MCF 10A (cell line): Measurements from ENCODE around the gene PARL. TPM values are rescaled to one million over a fixed set of nuclear protein-coding genes. Genes with fewer than 3 reads are reported as not detected.

Source experiments
- BruUV-seq: library from RNA; stranded (reverse); fragments of 400-500 nt; replicated peaks from 2 replicates; lab custom pipeline; 2021; lab: Mats Ljungman, UMichigan
- CTCF ChIA-PET: fragments of 300-600 bp; sonication (Branson Sonifier 250); formaldehyde crosslinking; extraction: SDS; loops from one replicate; lab custom pipeline; 2021; ENCODE audit warnings: antibody characterized with exemption, inconsistent platforms; lab: Yijun Ruan, JAX
- POLR2A ChIA-PET: fragments of 300-600, 350-650 bp; sonication (Branson Sonifier 250); formaldehyde crosslinking; extraction: SDS; loops from one replicate; lab custom pipeline; 2020; ENCODE audit warnings: antibody characterized with exemption, inconsistent platforms; lab: Yijun Ruan, JAX
- DNase-seq: peaks from one replicate; pipeline ENCODE4 v3.0.0-alpha.2; 2018; ENCODE audit not compliant: unreplicated experiment
- H3K27ac Mint-ChIP-seq: one replicate; pipeline ENCODE4 v1.8.0; 2022; ENCODE audit warnings: mild to moderate bottlenecking, low read depth, mixed read lengths; ENCODE audit not compliant: unreplicated experiment
- H3K27me3 Mint-ChIP-seq: one replicate; pipeline ENCODE4 v1.8.0; 2022; ENCODE audit warnings: mixed read lengths; ENCODE audit not compliant: insufficient read depth, unreplicated experiment
- H3K36me3 Mint-ChIP-seq: one replicate; pipeline ENCODE4 v1.8.0; 2022; ENCODE audit warnings: mild to moderate bottlenecking, moderate library complexity, mixed read lengths; ENCODE audit not compliant: insufficient read depth, unreplicated experiment
- H3K4me1 Mint-ChIP-seq: one replicate; pipeline ENCODE4 v1.8.0; 2022; ENCODE audit warnings: mixed read lengths; ENCODE audit not compliant: insufficient read depth, unreplicated experiment
- H3K4me3 Mint-ChIP-seq: one replicate; pipeline ENCODE4 v1.8.0; 2022; ENCODE audit warnings: mild to moderate bottlenecking, moderate library complexity, mixed read lengths; ENCODE audit not compliant: unreplicated experiment
- H3K9me3 Mint-ChIP-seq: one replicate; pipeline ENCODE4 v1.8.0; 2022; ENCODE audit warnings: mixed read lengths; ENCODE audit not compliant: unreplicated experiment
- intact Hi-C: fragments of 100-400 bp; cut with micrococcal nuclease; formaldehyde crosslinking; loops from 2 replicates; pipeline ENCODE4 v1.14.1; 2022
- total RNA-seq: library from RNA; stranded (reverse); gene quantifications from 2 replicates; pipeline ENCODE4 v1.2.3, GENCODE V29; 2022
- TF ChIP-seq, protein P1 (sequence below): fragments of 200-600 bp; IDR thresholded peaks from one replicate; pipeline ENCODE4 v1.8.0; 2022; ENCODE audit warnings: antibody characterized with exemption, mild to moderate bottlenecking; ENCODE audit not compliant: unreplicated experiment

Gene PARL
- total RNA-seq, 1 experiment from 2014 or later, result 88.0 TPM

DNA sequence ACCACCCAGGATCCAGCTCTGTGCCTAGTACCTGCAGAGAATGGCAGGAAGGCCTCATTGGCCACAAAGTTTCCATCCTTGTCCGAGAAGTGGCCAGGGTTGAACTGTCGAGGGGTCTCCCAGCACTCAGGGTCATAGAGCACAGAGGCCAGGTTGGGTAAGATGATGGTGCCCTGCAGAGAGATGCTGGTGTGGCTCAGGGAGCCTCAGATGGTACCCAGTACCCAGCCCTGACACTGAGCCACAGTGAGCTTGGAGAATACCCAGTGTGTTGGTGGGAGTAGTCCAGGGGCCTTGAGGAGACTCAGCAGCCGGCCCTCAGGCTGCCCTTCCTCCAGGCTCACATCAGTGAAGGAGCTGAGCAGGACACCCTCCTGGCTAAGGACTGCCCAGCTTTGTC is 11.5 kb upstream of the PARL start:
- ChIA-PET POLR2A (interaction anchor here (0.9 to 3.1 kb wide), 5 partner anchors 120 to 354 kb away, joined by 4 to 18 read pairs (median 5); partner anchors contain the start of genes ABCF3, EEF1AKMT4 and EIF2B5), CTCF (interaction anchor here (0.6 to 5.9 kb wide), 37 partner anchors 9 to 861 kb away, joined by 3 to 41 read pairs (median 5); partner anchors contain the start of genes ABCC5, EEF1AKMT4 and PARL)
- no peaks in the 10 kb centered on the region for H3K27me3 Mint-ChIP-seq
- H3K36me3 Mint-ChIP-seq, result no peaks in the 10 kb centered on the region
- intact Hi-C loops, result loop anchor here (2.0 to 5.0 kb wide), 2 partner anchors 221 to 646 kb away; no protein-coding TSS in a partner anchor
- H3K4me1 Mint-ChIP-seq, result no peaks in the 10 kb centered on the region
- BruUV-seq, result no TSS peak
- DNase-seq, result no peak
- no peaks in the 10 kb centered on the region for H3K9me3 Mint-ChIP-seq
- TF ChIP-seq, protein P1, sequence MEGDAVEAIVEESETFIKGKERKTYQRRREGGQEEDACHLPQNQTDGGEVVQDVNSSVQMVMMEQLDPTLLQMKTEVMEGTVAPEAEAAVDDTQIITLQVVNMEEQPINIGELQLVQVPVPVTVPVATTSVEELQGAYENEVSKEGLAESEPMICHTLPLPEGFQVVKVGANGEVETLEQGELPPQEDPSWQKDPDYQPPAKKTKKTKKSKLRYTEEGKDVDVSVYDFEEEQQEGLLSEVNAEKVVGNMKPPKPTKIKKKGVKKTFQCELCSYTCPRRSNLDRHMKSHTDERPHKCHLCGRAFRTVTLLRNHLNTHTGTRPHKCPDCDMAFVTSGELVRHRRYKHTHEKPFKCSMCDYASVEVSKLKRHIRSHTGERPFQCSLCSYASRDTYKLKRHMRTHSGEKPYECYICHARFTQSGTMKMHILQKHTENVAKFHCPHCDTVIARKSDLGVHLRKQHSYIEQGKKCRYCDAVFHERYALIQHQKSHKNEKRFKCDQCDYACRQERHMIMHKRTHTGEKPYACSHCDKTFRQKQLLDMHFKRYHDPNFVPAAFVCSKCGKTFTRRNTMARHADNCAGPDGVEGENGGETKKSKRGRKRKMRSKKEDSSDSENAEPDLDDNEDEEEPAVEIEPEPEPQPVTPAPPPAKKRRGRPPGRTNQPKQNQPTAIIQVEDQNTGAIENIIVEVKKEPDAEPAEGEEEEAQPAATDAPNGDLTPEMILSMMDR, result no peak
- no peak overlapping the region for H3K4me3 Mint-ChIP-seq
- H3K27ac Mint-ChIP-seq, result no peak overlapping the region

DNA sequence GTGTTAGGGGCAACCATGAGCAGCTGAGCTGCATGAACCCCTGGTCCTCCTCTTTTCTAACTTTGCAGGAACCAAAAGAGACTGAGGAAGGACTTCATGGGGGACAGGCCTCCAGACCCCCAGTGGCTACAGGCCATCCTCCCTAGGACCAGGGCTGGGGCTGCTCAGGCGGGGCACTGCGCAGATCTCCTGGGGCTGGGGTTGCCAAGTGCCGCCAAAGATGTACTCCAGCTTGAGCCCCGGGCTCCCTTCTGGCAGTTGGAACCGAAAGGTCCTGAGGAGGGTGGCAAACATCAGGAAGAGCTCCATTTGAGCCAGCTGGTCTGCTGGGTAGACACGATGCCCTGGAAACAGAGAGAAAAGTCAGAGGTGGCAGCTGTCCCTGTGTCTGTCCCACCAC is 11.1 kb upstream of the PARL start:
- H3K36me3 Mint-ChIP-seq, result no peaks in the 10 kb centered on the region
- intact Hi-C loops, result loop anchor here (1.0 to 5.0 kb wide), 6 partner anchors 221 to 647 kb away; partner anchors contain the start of genes ABCF3 and EIF2B5
- no TSS peak for BruUV-seq
- H3K4me3 Mint-ChIP-seq, result no peak overlapping the region
- H3K27me3 Mint-ChIP-seq, result no peaks in the 10 kb centered on the region
- no peaks in the 10 kb centered on the region for H3K4me1 Mint-ChIP-seq
- no peaks in the 10 kb centered on the region for H3K9me3 Mint-ChIP-seq
- CTCF ChIA-PET, result interaction anchor here (0.6 to 5.9 kb wide), 45 partner anchors 9 to 861 kb away, joined by 3 to 41 read pairs (median 4); partner anchors contain the start of genes ABCC5, DVL3 and PARL
- DNase-seq, result no peak
- POLR2A ChIA-PET, result interaction anchor here (0.7 to 3.1 kb wide), 7 partner anchors 11 to 354 kb away, joined by 3 to 18 read pairs (median 4); partner anchors contain the start of genes ABCF3, EEF1AKMT4, EIF2B5 and PARL
- no peak overlapping the region for H3K27ac Mint-ChIP-seq
- TF ChIP-seq, protein P1, result no peak

DNA sequence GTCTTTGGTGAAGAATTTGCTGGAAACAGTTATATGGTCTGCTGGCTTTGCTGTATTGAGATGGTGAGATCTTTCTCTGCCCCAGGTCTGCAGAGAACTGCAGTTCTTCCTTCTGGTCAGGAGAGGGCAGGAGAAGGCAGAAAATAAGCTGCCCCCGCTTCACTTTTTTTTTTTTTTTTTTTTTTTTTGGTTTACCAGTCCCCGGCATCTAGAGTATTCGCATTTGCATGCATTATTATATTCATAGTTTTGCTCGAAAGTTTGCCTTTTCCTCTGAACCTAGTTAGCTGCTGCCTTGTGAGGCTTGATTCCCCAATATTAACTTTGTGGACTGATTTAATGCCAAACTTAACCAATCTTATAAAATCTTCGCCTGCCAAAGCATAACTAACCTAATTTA is 10.6 kb upstream of the PARL start:
- H3K36me3 Mint-ChIP-seq, result no peaks in the 10 kb centered on the region

More for the DNA sequence above, 10.6 kb upstream of the PARL start:
- no peaks in the 10 kb centered on the region for H3K4me1 Mint-ChIP-seq
- no peaks in the 10 kb centered on the region for H3K9me3 Mint-ChIP-seq
- no peak overlapping the region for H3K27ac Mint-ChIP-seq
- BruUV-seq, result no TSS peak
- ChIA-PET CTCF (interaction anchor here (0.6 to 5.9 kb wide), 42 partner anchors 10 to 860 kb away, joined by 3 to 41 read pairs (median 4); partner anchors contain the start of genes ABCC5, DVL3 and PARL), POLR2A (interaction anchor here (0.6 to 3.1 kb wide), 7 partner anchors 9 to 355 kb away, joined by 3 to 18 read pairs (median 4); partner anchors contain the start of genes EEF1AKMT4, EIF2B5 and PARL)
- no peaks in the 10 kb centered on the region for H3K27me3 Mint-ChIP-seq
- no peak overlapping the region for H3K4me3 Mint-ChIP-seq
- DNase-seq, result peak; percentile 60
- TF ChIP-seq, protein P1, result peak; percentile 82
- intact Hi-C loops, result loop anchor here (1.0 to 5.0 kb wide), 5 partner anchors 240 to 647 kb away; partner anchors contain the start of genes ABCF3 and EIF2B5
